B cell (primary cell): ENCODE data around the gene YARS1.

Experiments used
- CTCF ChIP-seq: fragments of 200-600 bp; IDR thresholded peaks from one replicate; pipeline ENCODE4 v1.8.0; 2022; ENCODE audit warnings: antibody characterized with exemption, mild to moderate bottlenecking
- EZH2 ChIP-seq: IDR thresholded peaks from 2 replicates; pipeline ENCODE4 v1.6.1; 2012; ENCODE audit warnings: borderline replicate concordance, low read depth, mild to moderate bottlenecking, moderate library complexity, low read length; ENCODE audit not compliant: insufficient read depth, poor library complexity, severe bottlenecking

- TF ChIP-seq CTCF (no peak), EZH2 (no peak)
Observed at GRCh38 chr1:32746130-32746529, 71.0 kb downstream of the YARS1 start.
